Fibroblast of lung (primary cell): Measurements from ENCODE around the gene DNASE1. TPM values are rescaled to one million over a fixed set of nuclear protein-coding genes. Genes with fewer than 3 reads are reported as not detected.
A peak's percentile ranks its signal among the peaks of the same experiment; 100 is the strongest.

Experiments
- DNase-seq, 2 donors: peaks; one replicate each; pipeline versions ENCODE4 v3.0.0 to v3.0.0-alpha.2; 2010; ENCODE audit warnings: low read depth in 2 of 2
- H2AFZ ChIP-seq: 2 replicates; pipeline ENCODE4 v1.5.1; 2012; ENCODE audit warnings: low read length, control low read depth, inconsistent platforms
- H3K27ac ChIP-seq: 2 replicates; pipeline ENCODE4 v1.5.1; 2011; ENCODE audit warnings: low read length, control low read depth; ENCODE audit not compliant: insufficient read depth
- H3K27me3 ChIP-seq: 2 replicates; pipeline ENCODE4 v1.5.1; 2011; ENCODE audit warnings: mild to moderate bottlenecking, low read length; ENCODE audit not compliant: control insufficient read depth, insufficient read depth
- H3K36me3 ChIP-seq: 2 replicates; pipeline ENCODE4 v1.5.1; 2011; ENCODE audit warnings: low read length; ENCODE audit not compliant: control insufficient read depth, insufficient read depth
- H3K4me1 ChIP-seq: 2 replicates; pipeline ENCODE4 v1.5.1; 2011; ENCODE audit warnings: low read length; ENCODE audit not compliant: control insufficient read depth, insufficient read depth; ENCODE audit errors: extremely low read depth
- H3K4me2 ChIP-seq: 2 replicates; pipeline ENCODE4 v1.5.1; 2011; ENCODE audit warnings: low read length, control low read depth; ENCODE audit not compliant: insufficient read depth; ENCODE audit errors: extremely low read depth
- H3K4me3 ChIP-seq, 4 experiments: fragments of 200-600 bp in 1 of 4; sonication (generic) in 1 of 4; replicated peaks in 1 of 4; 2 replicates each; pipeline ENCODE4 v1.5.1; 2011 to 2016; ENCODE audit warnings: low read length in 4 of 4, low read depth in 3 of 4, mild to moderate bottlenecking in 3 of 4, control low read depth in 2 of 4, inconsistent platforms in 1 of 4, mixed read lengths in 1 of 4; ENCODE audit not compliant: insufficient read depth in 1 of 4; ENCODE audit errors: control extremely low read depth in 1 of 4
- H3K79me2 ChIP-seq: 2 replicates; pipeline ENCODE4 v1.5.1; 2012; ENCODE audit warnings: mild to moderate bottlenecking, low read length, inconsistent platforms; ENCODE audit not compliant: control insufficient read depth, insufficient read depth
- H3K9ac ChIP-seq: 2 replicates; pipeline ENCODE4 v1.5.1; 2011; ENCODE audit warnings: mild to moderate bottlenecking, low read length, control low read depth; ENCODE audit not compliant: insufficient read depth
- H3K9me3 ChIP-seq: 2 replicates; pipeline ENCODE4 v1.5.1; 2012; ENCODE audit warnings: low read depth, low read length; ENCODE audit not compliant: control insufficient read depth, insufficient read depth
- H4K20me1 ChIP-seq: 2 replicates; pipeline ENCODE4 v1.5.1; 2011; ENCODE audit warnings: low read length; ENCODE audit not compliant: control insufficient read depth, insufficient read depth; ENCODE audit errors: extremely low read depth
- CTCF ChIP-seq, 2 donors: IDR thresholded peaks in 1 of 2; conservative IDR thresholded peaks in 1 of 2; 1 replicate in 1 of 2; 2 replicates in 1 of 2; pipeline ENCODE4 v1.5.1; 2011 to 2012; ENCODE audit warnings: low read length in 2 of 2, control low read depth in 1 of 2, inconsistent platforms in 1 of 2, low read depth in 1 of 2, mild to moderate bottlenecking in 1 of 2
- EZH2 ChIP-seq: IDR thresholded peaks from 2 replicates; pipeline ENCODE4 v1.5.1; 2012; ENCODE audit warnings: low read length, control low read depth, mild to moderate bottlenecking; ENCODE audit errors: missing control alignments
- polyA plus RNA-seq, 2 donors: library from polyadenylated mRNA; depleted of rRNA in 1 of 2; stranded (reverse) in 1 of 2; unstranded in 1 of 2; fragments of >200 nt; gene quantifications; 2 replicates each; pipeline ENCODE4 v1.2.1, GENCODE V29; 2011 to 2012; ENCODE audit warnings: missing spikeins in 1 of 2
- total RNA-seq: library from RNA; depleted of rRNA; stranded (reverse); fragments of >200 nt; gene quantifications from 2 replicates; pipeline ENCODE4 v1.2.1, GENCODE V29; 2014

DNASE1 gene
- total and polyA plus RNA-seq, 2 donors (not counting 1 experiment from before 2014, with no cell fraction given), result 2.9 to 29.1 TPM

- Histone ChIP-seq H3K9me3 (no peaks in the 10 kb centered on the region), H3K79me2 (no peaks in the 10 kb centered on the region), H2AFZ (no peak overlapping the region), H3K27ac (no peak overlapping the region), H3K4me1 (no peaks in the 10 kb centered on the region), H3K4me3 (no peak overlapping the region), H4K20me1 (no peaks in the 10 kb centered on the region), H3K4me2 (no peak overlapping the region), H3K36me3 (peaks cover 5% of the 10 kb centered on the region), H3K27me3 (no peaks in the 10 kb centered on the region), H3K9ac (no peak overlapping the region)
- DNase-seq, result no peak
- TF ChIP-seq EZH2 (no peak), CTCF (conservative IDR thresholded peaks at IDR 0.05 in 1 of 2, IDR thresholded peaks at IDR 0.05 in 1 of 2; ENCODE audit: low read depth in 1 of 2, low read length in 2 of 2) (no peak)
These were observed 12.6 kb upstream of the DNASE1 start for GRCh38 chr16:3641801-3642396.

GRCh38 chr16:3642397-3643094, 11.9 kb upstream of the DNASE1 start:
- peaks cover 5% of the 10 kb centered on the region for H3K36me3 ChIP-seq
- DNase-seq, result peak in 1 of 2 donors; percentile 55
- H3K27me3 ChIP-seq, result no peaks in the 10 kb centered on the region
- TF ChIP-seq EZH2, result no peak
- no peak for TF ChIP-seq CTCF (conservative IDR thresholded peaks at IDR 0.05 in 1 of 2, IDR thresholded peaks at IDR 0.05 in 1 of 2; ENCODE audit: low read depth in 1 of 2, low read length in 2 of 2)
- no peak overlapping the region for H3K9ac ChIP-seq
- H3K79me2 ChIP-seq, result no peaks in the 10 kb centered on the region
- no peak overlapping the region for H2AFZ ChIP-seq
- no peak overlapping the region for H3K4me3 ChIP-seq
- no peak overlapping the region for H3K27ac ChIP-seq
- H4K20me1 ChIP-seq, result no peaks in the 10 kb centered on the region
- H3K9me3 ChIP-seq, result no peaks in the 10 kb centered on the region
- H3K4me1 ChIP-seq, result no peaks in the 10 kb centered on the region
- no peak overlapping the region for H3K4me2 ChIP-seq

GRCh38 chr16:3643095-3643730, 11.3 kb upstream of the DNASE1 start:
- no peak for DNase-seq
- Histone ChIP-seq H3K27ac (no peak overlapping the region), H3K4me3 (no peak overlapping the region), H3K4me2 (no peak overlapping the region), H2AFZ (no peak overlapping the region), H3K4me1 (no peaks in the 10 kb centered on the region), H3K36me3 (peaks cover 5% of the 10 kb centered on the region), H4K20me1 (no peaks in the 10 kb centered on the region), H3K9ac (no peak overlapping the region), H3K27me3 (no peaks in the 10 kb centered on the region), H3K79me2 (no peaks in the 10 kb centered on the region), H3K9me3 (no peaks in the 10 kb centered on the region)
- no peak for TF ChIP-seq EZH2
- TF ChIP-seq CTCF (conservative IDR thresholded peaks at IDR 0.05 in 1 of 2, IDR thresholded peaks at IDR 0.05 in 1 of 2; ENCODE audit: low read depth in 1 of 2, low read length in 2 of 2), result no peak
